ENCODE results near the gene OXA1L. TPM values are rescaled to one million over a fixed set of nuclear protein-coding genes. Genes with fewer than 3 reads are reported as not detected.
"Not testable (repeated sequence)": the region's sequence is repeated elsewhere in the genome, so short reads cannot be mapped to it uniquely, and the experiment has no call there.

OXA1L gene
- total and polyA plus RNA-seq, 2 experiments from 2014 or later = 59.4 to 88.1 TPM

DNA sequence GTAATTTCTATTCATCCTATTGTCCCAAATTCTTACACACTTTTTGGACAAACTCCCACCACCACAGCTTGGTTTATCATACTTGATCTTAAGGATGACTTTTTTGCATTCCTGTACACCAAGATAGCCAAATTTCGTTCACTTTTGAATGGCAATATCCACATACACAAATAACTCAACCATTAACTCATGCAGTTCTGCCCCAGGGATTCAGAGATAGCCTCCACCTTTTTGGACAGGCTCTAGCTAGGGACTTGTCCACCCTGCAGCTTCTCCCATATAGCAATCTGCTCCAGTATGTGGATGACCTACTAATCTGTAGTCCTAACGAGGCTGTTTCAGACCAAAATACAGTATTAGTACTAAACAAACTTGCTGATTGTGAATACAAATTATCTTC lies 32.7 kb upstream of the OXA1L start:
- Histone ChIP-seq H3K79me2 (no peaks in the 10 kb centered on the region), H3K4me3 (no peak overlapping the region), H3K9me3 (ENCODE audit: low read depth) (no peaks in the 10 kb centered on the region), H3K36me3 (replicated peaks; ENCODE audit: insufficient read depth, low read depth) (no peaks in the 10 kb centered on the region), H3K9me2 (replicated peaks; ENCODE audit: insufficient read depth) (no peaks in the 10 kb centered on the region), H3K27me3 (no peaks in the 10 kb centered on the region), H4K20me1 (ENCODE audit: insufficient read depth, poor library complexity, severe bottlenecking) (no peaks in the 10 kb centered on the region), H3K4me2 (no peak overlapping the region), H3K27ac (no peak overlapping the region), H3K4me1 (ENCODE audit: insufficient read depth) (no peaks in the 10 kb centered on the region), H2AFZ (no peak overlapping the region)
- no peak for TF ChIP-seq EZH2 (IDR thresholded peaks at IDR 0.05; ENCODE audit: borderline replicate concordance)
- TF ChIP-seq EZH2phosphoT487 (IDR thresholded peaks at IDR 0.05; ENCODE audit: low read depth, severe bottlenecking, unreplicated experiment) = no peak
- TF ChIP-seq, protein P1, sequence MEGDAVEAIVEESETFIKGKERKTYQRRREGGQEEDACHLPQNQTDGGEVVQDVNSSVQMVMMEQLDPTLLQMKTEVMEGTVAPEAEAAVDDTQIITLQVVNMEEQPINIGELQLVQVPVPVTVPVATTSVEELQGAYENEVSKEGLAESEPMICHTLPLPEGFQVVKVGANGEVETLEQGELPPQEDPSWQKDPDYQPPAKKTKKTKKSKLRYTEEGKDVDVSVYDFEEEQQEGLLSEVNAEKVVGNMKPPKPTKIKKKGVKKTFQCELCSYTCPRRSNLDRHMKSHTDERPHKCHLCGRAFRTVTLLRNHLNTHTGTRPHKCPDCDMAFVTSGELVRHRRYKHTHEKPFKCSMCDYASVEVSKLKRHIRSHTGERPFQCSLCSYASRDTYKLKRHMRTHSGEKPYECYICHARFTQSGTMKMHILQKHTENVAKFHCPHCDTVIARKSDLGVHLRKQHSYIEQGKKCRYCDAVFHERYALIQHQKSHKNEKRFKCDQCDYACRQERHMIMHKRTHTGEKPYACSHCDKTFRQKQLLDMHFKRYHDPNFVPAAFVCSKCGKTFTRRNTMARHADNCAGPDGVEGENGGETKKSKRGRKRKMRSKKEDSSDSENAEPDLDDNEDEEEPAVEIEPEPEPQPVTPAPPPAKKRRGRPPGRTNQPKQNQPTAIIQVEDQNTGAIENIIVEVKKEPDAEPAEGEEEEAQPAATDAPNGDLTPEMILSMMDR (IDR thresholded peaks at IDR 0.05; ENCODE audit: poor library complexity) = no peak
- WGBS (ENCODE audit: low lambda C conversion rate, missing lambda C conversion rate) = 44% methylated on average over 2 of the region's 2 CpGs
- no peak for DNase-seq (ENCODE audit: low spot score)

DNA sequence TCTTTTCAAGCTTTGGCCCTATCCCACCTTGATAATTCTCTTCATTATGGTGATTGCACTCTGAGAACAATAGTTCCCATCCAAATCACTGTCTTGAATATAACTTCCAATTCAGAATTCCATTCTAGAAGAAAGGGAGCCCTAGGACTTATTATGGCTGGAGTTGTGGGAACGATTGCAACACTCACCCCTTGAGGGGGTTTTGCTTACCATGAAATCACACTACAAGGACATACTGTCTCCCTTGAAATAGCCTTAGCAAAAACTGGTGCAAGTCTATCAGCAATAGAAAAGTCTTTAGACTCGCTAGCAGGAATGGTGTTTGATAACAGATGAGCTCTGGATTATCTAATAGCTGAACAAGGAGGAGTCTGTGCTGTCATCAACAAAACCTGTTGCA lies 31.4 kb upstream of the OXA1L start:
- no peak overlapping the region for H3K4me2 ChIP-seq
- TF ChIP-seq, protein P1 (IDR thresholded peaks at IDR 0.05; ENCODE audit: poor library complexity) = no peak
- TF ChIP-seq EZH2phosphoT487 (IDR thresholded peaks at IDR 0.05; ENCODE audit: low read depth, severe bottlenecking, unreplicated experiment) (no peak), EZH2 (IDR thresholded peaks at IDR 0.05; ENCODE audit: borderline replicate concordance) (no peak)
- no peak overlapping the region for H3K4me3 ChIP-seq
- WGBS (ENCODE audit: low lambda C conversion rate, missing lambda C conversion rate) = 65% methylated on average over 2 of the region's 2 CpGs
- no peak overlapping the region for H3K27ac ChIP-seq
- H2AFZ ChIP-seq = no peak overlapping the region
- H3K4me1 ChIP-seq (ENCODE audit: insufficient read depth) = no peaks in the 10 kb centered on the region
- no peaks in the 10 kb centered on the region for H3K9me3 ChIP-seq (ENCODE audit: low read depth)
- no peaks in the 10 kb centered on the region for H3K79me2 ChIP-seq
- no peaks in the 10 kb centered on the region for H4K20me1 ChIP-seq (ENCODE audit: insufficient read depth, poor library complexity, severe bottlenecking)
- H3K27me3 ChIP-seq = no peaks in the 10 kb centered on the region
- H3K36me3 ChIP-seq (replicated peaks; ENCODE audit: insufficient read depth, low read depth) = no peaks in the 10 kb centered on the region
- DNase-seq (ENCODE audit: low spot score) = no peak
- H3K9me2 ChIP-seq (replicated peaks; ENCODE audit: insufficient read depth) = no peaks in the 10 kb centered on the region

GRCh38 chr14:22736384-22736783 lies 30.1 kb upstream of the OXA1L start:
- not testable (repeated sequence) for H3K4me3 ChIP-seq; H3K9me2 ChIP-seq (replicated peaks; ENCODE audit: insufficient read depth); H3K9me3 ChIP-seq (ENCODE audit: low read depth); H3K4me2 ChIP-seq; H2AFZ ChIP-seq; H3K27ac ChIP-seq; H3K27me3 ChIP-seq; DNase-seq (ENCODE audit: low spot score); H3K79me2 ChIP-seq; H3K4me1 ChIP-seq (ENCODE audit: insufficient read depth); H4K20me1 ChIP-seq (ENCODE audit: insufficient read depth, poor library complexity, severe bottlenecking); H3K36me3 ChIP-seq (replicated peaks; ENCODE audit: insufficient read depth, low read depth)
- WGBS (ENCODE audit: low lambda C conversion rate, missing lambda C conversion rate) = 93% methylated on average over 7 of the region's 14 CpGs

DNA sequence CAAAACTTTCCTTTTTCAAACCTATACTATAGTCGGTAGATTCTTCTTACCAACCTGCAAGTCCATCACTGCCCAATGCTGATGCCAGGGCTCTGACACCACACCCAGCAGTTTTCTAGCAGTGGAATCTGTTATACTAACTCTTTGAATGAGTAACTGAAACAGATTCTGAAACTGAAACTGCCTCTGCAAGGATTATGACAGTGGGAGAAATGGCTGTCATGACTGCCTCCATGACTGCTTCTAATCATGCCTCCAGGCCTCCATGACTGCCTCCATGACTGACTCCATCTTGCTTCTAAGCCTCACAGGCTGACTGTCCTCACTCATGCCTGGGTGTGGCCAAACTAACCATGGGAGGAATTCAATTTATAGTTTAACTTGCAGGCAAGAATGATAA lies 29.4 kb upstream of the OXA1L start:
- no peaks in the 10 kb centered on the region for H3K27me3 ChIP-seq
- H3K9me3 ChIP-seq (ENCODE audit: low read depth) = no peaks in the 10 kb centered on the region
- no peaks in the 10 kb centered on the region for H3K36me3 ChIP-seq (replicated peaks; ENCODE audit: insufficient read depth, low read depth)
- TF ChIP-seq EZH2 (IDR thresholded peaks at IDR 0.05; ENCODE audit: borderline replicate concordance) (no peak), EZH2phosphoT487 (IDR thresholded peaks at IDR 0.05; ENCODE audit: low read depth, severe bottlenecking, unreplicated experiment) (no peak)
- TF ChIP-seq, protein P1 (IDR thresholded peaks at IDR 0.05; ENCODE audit: poor library complexity) = no peak
- no peaks in the 10 kb centered on the region for H3K9me2 ChIP-seq (replicated peaks; ENCODE audit: insufficient read depth)
- no peak overlapping the region for H3K27ac ChIP-seq
- H3K79me2 ChIP-seq = no peaks in the 10 kb centered on the region
- H4K20me1 ChIP-seq (ENCODE audit: insufficient read depth, poor library complexity, severe bottlenecking) = no peaks in the 10 kb centered on the region
- no peak for DNase-seq (ENCODE audit: low spot score)
- H3K4me1 ChIP-seq (ENCODE audit: insufficient read depth) = no peaks in the 10 kb centered on the region
- no peak overlapping the region for H3K4me2 ChIP-seq
- H3K4me3 ChIP-seq = no peak overlapping the region
- no peak overlapping the region for H2AFZ ChIP-seq
- WGBS (ENCODE audit: low lambda C conversion rate, missing lambda C conversion rate) = 96% methylated on average over 1 of the region's 1 CpG

Measured in hepatocyte (in vitro differentiated cells).